ENCODE data around the gene ASB13. TPM values are rescaled to one million over a fixed set of nuclear protein-coding genes. Genes with fewer than 3 reads are reported as not detected.

Gene ASB13
- total and polyA plus RNA-seq, 10 of the 15 experiments (the other 5 are each of a cell fraction or from before 2014, with no cell fraction given): 0.02 to 0.59 (median 0.10) TPM; not detected in 2

- Histone ChIP-seq H3K4me1 (ENCODE audit: control insufficient read depth, insufficient read depth, low read length) (peaks cover 10% of the 10 kb centered on the region), H3K9me3 (replicated peaks; ENCODE audit: control insufficient read depth, insufficient read depth, low read length) (no peaks in the 10 kb centered on the region; the same call in 2 of the 3 replicates), H3K9ac (ENCODE audit: control insufficient read depth, insufficient read depth, low read length) (no peak overlapping the region), H3K4me3 (no peak overlapping the region), H3K27ac (ENCODE audit: control insufficient read depth, insufficient read depth) (no peak overlapping the region), H3K4me2 (ENCODE audit: control insufficient read depth, insufficient read depth) (no peak overlapping the region), H3K79me2 (ENCODE audit: control insufficient read depth, insufficient read depth, low read length) (no peaks in the 10 kb centered on the region), H4K20me1 (ENCODE audit: control insufficient read depth, insufficient read depth) (no peaks in the 10 kb centered on the region), H2AFZ (ENCODE audit: control insufficient read depth, low read depth, low read length) (no peak overlapping the region), H3K36me3 (ENCODE audit: control insufficient read depth in 2 of 2, insufficient read depth in 2 of 2, low read length in 1 of 2) (no peaks in the 10 kb centered on the region), H3K27me3 (replicated peaks in 1 of 2; ENCODE audit: control insufficient read depth in 2 of 2, insufficient read depth in 2 of 2, low read length in 1 of 2) (peaks cover 7 to 18% of the 10 kb centered on the region in 2 experiments)
- ChIA-PET POLR2A (interaction anchor here (0.5 kb wide), 1 partner anchor 14 kb away, joined by 3 read pairs; no protein-coding TSS in a partner anchor), RAD21 (ENCODE audit: unreplicated experiment) (no interaction called here), CTCF (interaction anchor here (2.0 kb wide), 1 partner anchor 10 kb away, joined by 6 read pairs; no protein-coding TSS in a partner anchor), SMC1A (ENCODE audit: uncharacterized antibody, unreplicated experiment) (interaction anchor here (0.7 to 1.4 kb wide), 2 partner anchors 14 to 219 kb away, joined by 3 read pairs; no protein-coding TSS in a partner anchor)
- ATAC-seq (no peak), DNase-seq (ENCODE audit: low read depth, low spot score) (no peak), FAIRE-seq (no peak)
- WGBS (ENCODE audit: insufficient coverage, insufficient replicate concordance, low lambda C conversion rate, missing lambda C conversion rate): 40% methylated on average over 1 of the region's 1 CpG
- TF ChIP-seq, protein P1, sequence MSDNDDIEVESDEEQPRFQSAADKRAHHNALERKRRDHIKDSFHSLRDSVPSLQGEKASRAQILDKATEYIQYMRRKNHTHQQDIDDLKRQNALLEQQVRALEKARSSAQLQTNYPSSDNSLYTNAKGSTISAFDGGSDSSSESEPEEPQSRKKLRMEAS (IDR thresholded peaks at IDR 0.05; ENCODE audit: low read depth, low read length): no peak
- TF ChIP-seq ZNF217 (IDR thresholded peaks at IDR 0.05) (no peak), SMC3 (IDR thresholded peaks at IDR 0.05; ENCODE audit: borderline replicate concordance, low read length) (no peak), SIN3A (IDR thresholded peaks at IDR 0.05; ENCODE audit: low read depth, low read length) (no peak)
- in situ Hi-C loops (cut with MboI) (no loop called here), intact Hi-C loops (cut with micrococcal nuclease; ENCODE audit: unreplicated experiment) (no loop called here)
- BruUV-seq (replicated peaks): no TSS peak
These were observed 3.2 kb upstream of the ASB13 start for GRCh38 chr10:5669604-5670003.

DNA sequence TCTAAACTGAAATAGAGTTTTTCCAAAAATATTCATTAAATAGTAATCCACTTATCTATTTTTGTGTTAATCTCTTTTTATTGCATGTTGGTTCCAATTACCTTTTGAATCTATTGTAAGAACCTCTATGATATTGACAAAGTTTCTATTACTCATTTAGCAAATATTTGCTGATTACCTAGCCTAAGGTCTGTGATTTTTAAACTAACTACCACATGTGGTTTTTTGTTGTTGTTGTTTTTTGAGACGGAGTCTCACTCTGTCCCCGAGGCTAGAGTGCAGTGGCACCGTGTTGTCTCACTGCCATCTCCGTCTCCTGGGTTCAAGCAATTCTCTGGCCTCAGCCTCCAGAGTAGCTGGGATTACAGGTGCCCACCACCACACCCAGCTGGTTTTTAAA is 2.0 kb upstream of the ASB13 start:
- Histone ChIP-seq H3K79me2 (ENCODE audit: control insufficient read depth, insufficient read depth, low read length) (no peaks in the 10 kb centered on the region), H3K27ac (ENCODE audit: control insufficient read depth, insufficient read depth) (no peak overlapping the region), H4K20me1 (ENCODE audit: control insufficient read depth, insufficient read depth) (no peaks in the 10 kb centered on the region), H3K4me1 (ENCODE audit: control insufficient read depth, insufficient read depth, low read length) (peaks cover 10% of the 10 kb centered on the region), H3K27me3 (replicated peaks in 1 of 2; ENCODE audit: control insufficient read depth in 2 of 2, insufficient read depth in 2 of 2, low read length in 1 of 2) (peaks cover 7 to 18% of the 10 kb centered on the region in 2 experiments), H3K4me3 (no peak overlapping the region), H3K9me3 (replicated peaks; ENCODE audit: control insufficient read depth, insufficient read depth, low read length) (no peaks in the 10 kb centered on the region), H3K36me3 (ENCODE audit: control insufficient read depth in 2 of 2, insufficient read depth in 2 of 2, low read length in 1 of 2) (no peaks in the 10 kb centered on the region), H2AFZ (ENCODE audit: control insufficient read depth, low read depth, low read length) (no peak overlapping the region), H3K9ac (ENCODE audit: control insufficient read depth, insufficient read depth, low read length) (no peak overlapping the region), H3K4me2 (ENCODE audit: control insufficient read depth, insufficient read depth) (no peak overlapping the region)
- DNase-seq (ENCODE audit: low read depth, low spot score) (no peak), ATAC-seq (no peak), FAIRE-seq (no peak)
- WGBS (ENCODE audit: insufficient coverage, insufficient replicate concordance, low lambda C conversion rate, missing lambda C conversion rate): 57% methylated on average over 4 of the region's 4 CpGs
- BruUV-seq (replicated peaks): no TSS peak
- POLR2A ChIA-PET: no interaction called here
- in situ Hi-C loops (cut with MboI) (no loop called here), intact Hi-C loops (cut with micrococcal nuclease; ENCODE audit: unreplicated experiment) (no loop called here)
- SMC1A ChIA-PET (ENCODE audit: uncharacterized antibody, unreplicated experiment): no interaction called here
- CTCF ChIA-PET: interaction anchor here (0.8 to 1.3 kb wide), 2 partner anchors 11 to 160 kb away, joined by 3 to 4 read pairs; no protein-coding TSS in a partner anchor
- RAD21 ChIA-PET (ENCODE audit: unreplicated experiment): no interaction called here
- TF ChIP-seq ATF2 (IDR thresholded peaks at IDR 0.05; ENCODE audit: low read length) (no peak), BCL11A (IDR thresholded peaks at IDR 0.05; ENCODE audit: low read depth, low read length) (no peak), CHD2 (IDR thresholded peaks at IDR 0.05; ENCODE audit: borderline replicate concordance, low read depth, low read length) (no peak), NFYB (IDR thresholded peaks at IDR 0.05; ENCODE audit: insufficient read depth, low read depth, low read length) (no peak), NR2F1 (conservative IDR thresholded peaks at IDR 0.05) (no peak), MYB (IDR thresholded peaks at IDR 0.05; ENCODE audit: borderline replicate concordance, low read depth, low read length) (no peak), DPF2 (IDR thresholded peaks at IDR 0.05) (no peak)
- TF ChIP-seq, protein P2, sequence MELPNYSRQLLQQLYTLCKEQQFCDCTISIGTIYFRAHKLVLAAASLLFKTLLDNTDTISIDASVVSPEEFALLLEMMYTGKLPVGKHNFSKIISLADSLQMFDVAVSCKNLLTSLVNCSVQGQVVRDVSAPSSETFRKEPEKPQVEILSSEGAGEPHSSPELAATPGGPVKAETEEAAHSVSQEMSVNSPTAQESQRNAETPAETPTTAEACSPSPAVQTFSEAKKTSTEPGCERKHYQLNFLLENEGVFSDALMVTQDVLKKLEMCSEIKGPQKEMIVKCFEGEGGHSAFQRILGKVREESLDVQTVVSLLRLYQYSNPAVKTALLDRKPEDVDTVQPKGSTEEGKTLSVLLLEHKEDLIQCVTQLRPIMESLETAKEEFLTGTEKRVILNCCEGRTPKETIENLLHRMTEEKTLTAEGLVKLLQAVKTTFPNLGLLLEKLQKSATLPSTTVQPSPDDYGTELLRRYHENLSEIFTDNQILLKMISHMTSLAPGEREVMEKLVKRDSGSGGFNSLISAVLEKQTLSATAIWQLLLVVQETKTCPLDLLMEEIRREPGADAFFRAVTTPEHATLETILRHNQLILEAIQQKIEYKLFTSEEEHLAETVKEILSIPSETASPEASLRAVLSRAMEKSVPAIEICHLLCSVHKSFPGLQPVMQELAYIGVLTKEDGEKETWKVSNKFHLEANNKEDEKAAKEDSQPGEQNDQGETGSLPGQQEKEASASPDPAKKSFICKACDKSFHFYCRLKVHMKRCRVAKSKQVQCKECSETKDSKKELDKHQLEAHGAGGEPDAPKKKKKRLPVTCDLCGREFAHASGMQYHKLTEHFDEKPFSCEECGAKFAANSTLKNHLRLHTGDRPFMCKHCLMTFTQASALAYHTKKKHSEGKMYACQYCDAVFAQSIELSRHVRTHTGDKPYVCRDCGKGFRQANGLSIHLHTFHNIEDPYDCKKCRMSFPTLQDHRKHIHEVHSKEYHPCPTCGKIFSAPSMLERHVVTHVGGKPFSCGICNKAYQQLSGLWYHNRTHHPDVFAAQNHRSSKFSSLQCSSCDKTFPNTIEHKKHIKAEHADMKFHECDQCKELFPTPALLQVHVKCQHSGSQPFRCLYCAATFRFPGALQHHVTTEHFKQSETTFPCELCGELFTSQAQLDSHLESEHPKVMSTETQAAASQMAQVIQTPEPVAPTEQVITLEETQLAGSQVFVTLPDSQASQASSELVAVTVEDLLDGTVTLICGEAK (IDR thresholded peaks at IDR 0.05; ENCODE audit: borderline replicate concordance): no peak
